ENCODE results near the gene POLR1A.
A peak's percentile ranks its signal among the peaks of the same experiment; 100 is the strongest.

The POLR1A gene

GRCh38 chr2:86064006-86064405 is 41.7 kb downstream of the POLR1A start:
- no peak for DNase-seq (ENCODE audit: low spot score)

GRCh38 chr2:86062043-86062442 is 43.6 kb downstream of the POLR1A start:
- DNase-seq (ENCODE audit: low spot score), result no peak

- no peak for DNase-seq (ENCODE audit: low spot score)
These were observed 48.9 kb downstream of the POLR1A start for GRCh38 chr2:86056590-86057331.

- no peak for DNase-seq (ENCODE audit: low spot score)
These were observed 50.4 kb downstream of the POLR1A start for GRCh38 chr2:86055314-86055713.

- DNase-seq (ENCODE audit: low spot score), result no peak
These were observed 51.1 kb downstream of the POLR1A start for GRCh38 chr2:86054535-86055082.

GRCh38 chr2:86053166-86053565 is 52.5 kb downstream of the POLR1A start:
- DNase-seq (ENCODE audit: low spot score), result no peak

GRCh38 chr2:86052676-86053075 is 53.0 kb downstream of the POLR1A start:
- DNase-seq (ENCODE audit: low spot score), result no peak

- no peak for DNase-seq (ENCODE audit: low spot score)
These were observed 53.4 kb downstream of the POLR1A start for GRCh38 chr2:86052265-86052664.

- no peak for DNase-seq (ENCODE audit: low spot score)
These were observed 55.4 kb downstream of the POLR1A start for GRCh38 chr2:86050301-86050700.

GRCh38 chr2:86049529-86049928 is 56.2 kb downstream of the POLR1A start:
- no peak for DNase-seq (ENCODE audit: low spot score)

- DNase-seq (ENCODE audit: low spot score), result no peak
These were observed 56.8 kb downstream of the POLR1A start for GRCh38 chr2:86048888-86049287.

- no peak for DNase-seq (ENCODE audit: low spot score)
These were observed 57.3 kb downstream of the POLR1A start for GRCh38 chr2:86048383-86048701.

- no peak for DNase-seq (ENCODE audit: low spot score)
These were observed 57.9 kb downstream of the POLR1A start for GRCh38 chr2:86047575-86048382.

GRCh38 chr2:86045541-86045940 is 60.1 kb downstream of the POLR1A start:
- DNase-seq (ENCODE audit: low spot score), result no peak

GRCh38 chr2:86044614-86045013 is 61.1 kb downstream of the POLR1A start:
- DNase-seq (ENCODE audit: low spot score), result no peak

- DNase-seq (ENCODE audit: low spot score), result no peak
These were observed 61.6 kb downstream of the POLR1A start for GRCh38 chr2:86044045-86044444.

GRCh38 chr2:86042256-86043168 is 63.2 kb downstream of the POLR1A start:
- DNase-seq (ENCODE audit: low spot score), result no peak

GRCh38 chr2:86039963-86040655 is 65.6 kb downstream of the POLR1A start:
- DNase-seq (ENCODE audit: low spot score), result no peak

GRCh38 chr2:86039178-86039962 is 66.3 kb downstream of the POLR1A start:
- no peak for DNase-seq (ENCODE audit: low spot score)

- DNase-seq (ENCODE audit: low spot score), result peak; percentile 85
These were observed 67.2 kb downstream of the POLR1A start for GRCh38 chr2:86038291-86039081.
